Liver (tissue), 9 donors: ENCODE measurements around the gene ACSBG1. TPM values are rescaled to one million over a fixed set of nuclear protein-coding genes. Genes with fewer than 3 reads are reported as not detected.

Source experiments
- DNase-seq: peaks from one replicate; pipeline ENCODE4 v3.0.0-alpha.2; 2017; ENCODE audit warnings: low spot score
- H3K27ac ChIP-seq, 2 donors: one replicate each; pipeline ENCODE4 v1.7.0; 2013; ENCODE audit warnings: inconsistent platforms in 2 of 2, low read length in 2 of 2, control low read depth in 1 of 2, low read depth in 1 of 2, mild to moderate bottlenecking in 1 of 2
- H3K27me3 ChIP-seq, 4 donors: one replicate each; pipeline versions ENCODE4 v1.6.1 to v1.7.0; 2013; ENCODE audit warnings: low read length in 3 of 4, inconsistent platforms in 1 of 4, mild to moderate bottlenecking in 1 of 4, moderate library complexity in 1 of 4; ENCODE audit not compliant: control insufficient read depth in 4 of 4, insufficient read depth in 4 of 4
- H3K36me3 ChIP-seq, 4 donors: one replicate each; pipeline versions ENCODE4 v1.6.1 to v1.7.0; 2013; ENCODE audit warnings: low read length in 3 of 4, mild to moderate bottlenecking in 3 of 4, low read depth in 1 of 4, moderate library complexity in 1 of 4; ENCODE audit not compliant: control insufficient read depth in 4 of 4, insufficient read depth in 3 of 4
- H3K4me1 ChIP-seq, 4 donors: one replicate each; pipeline versions ENCODE4 v1.6.1 to v1.7.0; 2013; ENCODE audit warnings: low read length in 3 of 4, mild to moderate bottlenecking in 3 of 4, moderate library complexity in 1 of 4; ENCODE audit not compliant: control insufficient read depth in 4 of 4, insufficient read depth in 4 of 4
- H3K4me3 ChIP-seq, 3 donors: one replicate each; pipeline versions ENCODE4 v1.6.1 to v1.7.0; 2013; ENCODE audit warnings: low read length in 3 of 3, control low read depth in 1 of 3, low read depth in 1 of 3, mild to moderate bottlenecking in 1 of 3
- H3K9ac ChIP-seq, 2 donors: one replicate each; pipeline ENCODE4 v1.7.0; 2013; ENCODE audit warnings: low read length in 2 of 2, mild to moderate bottlenecking in 2 of 2, moderate library complexity in 2 of 2, control low read depth in 1 of 2, low read depth in 1 of 2
- H3K9me3 ChIP-seq, 4 donors: one replicate each; pipeline versions ENCODE4 v1.6.1 to v1.7.0; 2013; ENCODE audit warnings: low read length in 3 of 4; ENCODE audit not compliant: control insufficient read depth in 4 of 4
- FOXA2 ChIP-seq: IDR thresholded peaks from 2 replicates; pipeline ENCODE4 v1.6.1; 2016; ENCODE audit warnings: antibody characterized with exemption
- GABPA ChIP-seq, 2 donors: IDR thresholded peaks in 1 of 2; conservative IDR thresholded peaks in 1 of 2; 2 replicates each; pipeline ENCODE4 v1.6.1; 2016; ENCODE audit warnings: antibody characterized with exemption in 2 of 2, mild to moderate bottlenecking in 1 of 2, moderate library complexity in 1 of 2
- HNF4G ChIP-seq: IDR thresholded peaks from 2 replicates; pipeline ENCODE4 v1.6.1; 2016; ENCODE audit warnings: antibody characterized with exemption
- NR2F2 ChIP-seq: IDR thresholded peaks from 2 replicates; pipeline ENCODE4 v1.6.1; 2016; ENCODE audit warnings: antibody characterized with exemption
- RAD21 ChIP-seq, 2 donors: IDR thresholded peaks; 2 replicates each; pipeline ENCODE4 v1.6.1; 2016; ENCODE audit warnings: antibody characterized with exemption in 2 of 2, mild to moderate bottlenecking in 2 of 2
- RXRA ChIP-seq, 2 donors: IDR thresholded peaks; 2 replicates each; pipeline ENCODE4 v1.6.1; 2017 to 2018; ENCODE audit warnings: antibody characterized with exemption in 2 of 2, mild to moderate bottlenecking in 1 of 2
- TAF1 ChIP-seq: conservative IDR thresholded peaks from 2 replicates; pipeline ENCODE4 v1.6.1; 2016; ENCODE audit warnings: antibody characterized with exemption, mild to moderate bottlenecking
- WGBS: extraction: QIAGEN DNeasy Blood & Tissue Kit; methylation state at CpG from one replicate; pipeline ENCODE4 v1.1.7; 2013; 5-methylcytosine and 5-hydroxymethylcytosine counted together
- polyA plus RNA-seq, 2 donors: library from polyadenylated mRNA; stranded (reverse) in 1 of 2; unstranded in 1 of 2; fragments of 200-250 nt in 1 of 2; fragments of >200 nt in 1 of 2; fragmentation: Nextera tagmentation in 1 of 2; extraction: Ambion mirVana in 1 of 2; gene quantifications; one replicate each; pipeline versions ENCODE4 v1.2.1 to v1.2.3, GENCODE V29; 2013 to 2015
- total RNA-seq, 2 donors: library from RNA; depleted of rRNA; stranded (reverse); fragments of >200 nt; gene quantifications; one replicate each; pipeline ENCODE4 v1.2.3, GENCODE V29; 2014
- TF ChIP-seq, protein P1 (sequence below): IDR thresholded peaks from 2 replicates; pipeline ENCODE4 v1.6.1; 2016; ENCODE audit warnings: antibody characterized with exemption
- TF ChIP-seq, protein P2 (sequence below): fragments of 150-350 bp; IDR thresholded peaks from 2 replicates; pipeline ENCODE4 v1.5.1; 2017; ENCODE audit warnings: improper control_type of control experiment, low read depth, low read length; ENCODE audit not compliant: missing input control
- TF ChIP-seq, protein P3 (sequence below): IDR thresholded peaks from 2 replicates; pipeline ENCODE4 v1.6.1; 2016; ENCODE audit warnings: antibody characterized with exemption
- TF ChIP-seq, protein P4 (sequence below): IDR thresholded peaks from 2 replicates; pipeline ENCODE4 v1.6.1; 2016; ENCODE audit warnings: antibody characterized with exemption
- donor health status: healthy.
- donor health status: healthy.
- donor health status: healthy.
- donor health status: healthy.
- donor health status: healthy.

The ACSBG1 gene
- total and polyA plus RNA-seq, 4 donors, result under 0.01 to 3.8 (median 0.15) TPM

DNA sequence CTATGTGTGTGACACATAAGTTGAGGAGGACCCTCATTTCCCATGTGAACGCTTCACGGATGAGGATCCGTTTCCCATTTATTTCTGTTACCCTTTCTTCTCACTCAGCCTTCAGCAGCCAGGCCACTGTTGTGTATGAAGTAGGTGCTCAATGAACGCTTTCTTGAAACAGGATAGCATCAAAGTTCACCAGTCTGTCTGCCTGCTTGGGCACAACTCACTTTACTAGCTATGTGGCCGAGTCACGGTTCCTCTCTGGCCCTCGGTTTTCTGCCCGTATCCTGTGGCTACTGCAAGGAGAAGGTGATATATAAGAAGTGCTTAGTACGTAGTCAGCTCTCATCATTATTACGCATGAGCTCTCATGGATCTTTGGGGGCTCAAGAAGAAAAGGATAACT is 22.4 kb downstream of the ACSBG1 start:
- no peak for DNase-seq
- 94% methylated on average over 10 of the region's 10 CpGs for WGBS
- TF ChIP-seq, protein P1, sequence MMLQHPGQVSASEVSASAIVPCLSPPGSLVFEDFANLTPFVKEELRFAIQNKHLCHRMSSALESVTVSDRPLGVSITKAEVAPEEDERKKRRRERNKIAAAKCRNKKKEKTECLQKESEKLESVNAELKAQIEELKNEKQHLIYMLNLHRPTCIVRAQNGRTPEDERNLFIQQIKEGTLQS, result no peak
- Histone ChIP-seq H3K27ac (no peak overlapping the region), H3K4me1 (peaks cover 6 to 22% (median 13%) of the 10 kb centered on the region in 4 donors), H3K9me3 (no peaks in the 10 kb centered on the region), H3K4me3 (no peak overlapping the region), H3K9ac (no peak overlapping the region), H3K36me3 (no peaks in the 10 kb centered on the region), H3K27me3 (no peaks in the 10 kb centered on the region)

DNA sequence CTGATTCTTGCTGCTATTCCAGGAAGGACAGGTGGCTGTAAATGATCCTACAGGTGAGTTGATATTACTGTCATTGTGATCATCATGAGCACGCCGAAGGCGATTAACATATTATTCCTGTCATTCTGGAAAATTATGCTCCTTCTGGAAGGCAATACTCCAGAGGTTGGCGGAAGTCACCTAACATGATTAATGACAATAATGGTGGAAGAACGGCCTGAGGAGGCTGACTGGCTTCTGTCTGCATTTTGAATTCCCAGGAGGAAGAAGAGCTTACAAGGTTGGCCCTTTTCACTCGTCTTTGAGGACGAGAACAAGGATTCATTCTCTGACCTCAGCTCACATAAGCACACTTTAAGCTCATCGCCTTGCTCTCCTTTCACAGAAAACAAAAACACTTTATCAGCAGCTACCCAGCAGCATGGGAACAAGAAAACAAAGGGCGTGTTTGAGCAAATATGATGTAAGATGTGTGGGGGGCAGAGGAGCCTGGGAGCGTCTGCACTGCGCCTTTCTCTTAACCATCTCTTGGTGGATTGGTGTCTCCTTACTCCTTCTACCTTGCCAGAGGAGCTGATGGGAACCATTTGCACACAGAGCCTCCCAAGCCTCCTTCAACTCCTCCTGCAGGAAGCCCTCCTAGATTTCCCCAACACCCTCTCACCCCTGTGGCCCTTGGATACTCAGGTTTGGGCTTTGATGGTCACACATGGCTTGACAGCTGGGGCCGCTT is 23.0 kb downstream of the ACSBG1 start:
- Histone ChIP-seq H3K4me3 (no peak overlapping the region), H3K9me3 (no peaks in the 10 kb centered on the region), H3K4me1 (peaks cover 4 to 17% (median 8%) of the 10 kb centered on the region in 4 donors), H3K27ac (no peak overlapping the region), H3K9ac (no peak overlapping the region), H3K27me3 (no peaks in the 10 kb centered on the region), H3K36me3 (no peaks in the 10 kb centered on the region)
- 90% methylated on average over 12 of the region's 12 CpGs for WGBS
- TF ChIP-seq FOXA2 (no peak), RXRA (IDR thresholded peaks at IDR 0.05) (no peak), TAF1 (no peak)
- TF ChIP-seq, protein P2, sequence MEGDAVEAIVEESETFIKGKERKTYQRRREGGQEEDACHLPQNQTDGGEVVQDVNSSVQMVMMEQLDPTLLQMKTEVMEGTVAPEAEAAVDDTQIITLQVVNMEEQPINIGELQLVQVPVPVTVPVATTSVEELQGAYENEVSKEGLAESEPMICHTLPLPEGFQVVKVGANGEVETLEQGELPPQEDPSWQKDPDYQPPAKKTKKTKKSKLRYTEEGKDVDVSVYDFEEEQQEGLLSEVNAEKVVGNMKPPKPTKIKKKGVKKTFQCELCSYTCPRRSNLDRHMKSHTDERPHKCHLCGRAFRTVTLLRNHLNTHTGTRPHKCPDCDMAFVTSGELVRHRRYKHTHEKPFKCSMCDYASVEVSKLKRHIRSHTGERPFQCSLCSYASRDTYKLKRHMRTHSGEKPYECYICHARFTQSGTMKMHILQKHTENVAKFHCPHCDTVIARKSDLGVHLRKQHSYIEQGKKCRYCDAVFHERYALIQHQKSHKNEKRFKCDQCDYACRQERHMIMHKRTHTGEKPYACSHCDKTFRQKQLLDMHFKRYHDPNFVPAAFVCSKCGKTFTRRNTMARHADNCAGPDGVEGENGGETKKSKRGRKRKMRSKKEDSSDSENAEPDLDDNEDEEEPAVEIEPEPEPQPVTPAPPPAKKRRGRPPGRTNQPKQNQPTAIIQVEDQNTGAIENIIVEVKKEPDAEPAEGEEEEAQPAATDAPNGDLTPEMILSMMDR, result no peak
- DNase-seq, result no peak

DNA sequence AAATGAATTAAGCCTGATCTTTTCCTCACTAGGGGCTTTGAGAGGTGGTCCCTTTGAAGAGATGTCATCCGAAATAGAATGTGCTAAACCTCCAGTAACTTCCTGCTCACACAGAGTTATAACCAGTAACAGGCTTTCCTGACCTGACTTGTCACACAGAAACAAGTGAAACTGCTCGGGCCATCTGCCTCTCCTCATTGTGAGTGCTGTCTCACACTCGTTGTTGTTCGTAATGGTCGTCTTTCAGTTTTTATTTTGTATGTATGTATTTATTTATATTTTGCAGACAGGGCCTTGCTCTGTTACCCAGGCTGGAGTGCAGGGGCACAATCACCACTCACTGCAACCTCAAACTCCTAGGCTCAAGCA is 24.0 kb downstream of the ACSBG1 start:
- Histone ChIP-seq H3K9ac (no peak overlapping the region), H3K36me3 (no peaks in the 10 kb centered on the region), H3K4me1 (peaks cover 0 to 10% (median 4%) of the 10 kb centered on the region in 4 donors), H3K4me3 (no peak overlapping the region), H3K27me3 (no peaks in the 10 kb centered on the region), H3K27ac (no peak overlapping the region), H3K9me3 (no peaks in the 10 kb centered on the region)
- WGBS, result 78% methylated on average over 5 of the region's 5 CpGs
- no peak for TF ChIP-seq NR2F2
- TF ChIP-seq RAD21 (IDR thresholded peaks at IDR 0.05), result no peak
- no peak for TF ChIP-seq HNF4G
- TF ChIP-seq, protein P3, sequence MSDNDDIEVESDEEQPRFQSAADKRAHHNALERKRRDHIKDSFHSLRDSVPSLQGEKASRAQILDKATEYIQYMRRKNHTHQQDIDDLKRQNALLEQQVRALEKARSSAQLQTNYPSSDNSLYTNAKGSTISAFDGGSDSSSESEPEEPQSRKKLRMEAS, result no peak
- TF ChIP-seq, protein P1, result no peak
- TF ChIP-seq FOXA2, result no peak
- TF ChIP-seq GABPA (IDR thresholded peaks at IDR 0.05 in 1 of 2, conservative IDR thresholded peaks at IDR 0.05 in 1 of 2), result no peak
- TF ChIP-seq, protein P4, sequence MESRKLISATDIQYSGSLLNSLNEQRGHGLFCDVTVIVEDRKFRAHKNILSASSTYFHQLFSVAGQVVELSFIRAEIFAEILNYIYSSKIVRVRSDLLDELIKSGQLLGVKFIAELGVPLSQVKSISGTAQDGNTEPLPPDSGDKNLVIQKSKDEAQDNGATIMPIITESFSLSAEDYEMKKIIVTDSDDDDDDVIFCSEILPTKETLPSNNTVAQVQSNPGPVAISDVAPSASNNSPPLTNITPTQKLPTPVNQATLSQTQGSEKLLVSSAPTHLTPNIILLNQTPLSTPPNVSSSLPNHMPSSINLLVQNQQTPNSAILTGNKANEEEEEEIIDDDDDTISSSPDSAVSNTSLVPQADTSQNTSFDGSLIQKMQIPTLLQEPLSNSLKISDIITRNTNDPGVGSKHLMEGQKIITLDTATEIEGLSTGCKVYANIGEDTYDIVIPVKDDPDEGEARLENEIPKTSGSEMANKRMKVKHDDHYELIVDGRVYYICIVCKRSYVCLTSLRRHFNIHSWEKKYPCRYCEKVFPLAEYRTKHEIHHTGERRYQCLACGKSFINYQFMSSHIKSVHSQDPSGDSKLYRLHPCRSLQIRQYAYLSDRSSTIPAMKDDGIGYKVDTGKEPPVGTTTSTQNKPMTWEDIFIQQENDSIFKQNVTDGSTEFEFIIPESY, result no peak
- DNase-seq, result peak; percentile 13
